SU-DHL-6 (cell line): Measurements from ENCODE around the gene NUP98.

Source experiments
- H2AFZ ChIP-seq: fragments of 200-600 bp; sonication (generic); 2 replicates; pipeline ENCODE4 v1.6.1; 2014; ENCODE audit warnings: low read depth, mild to moderate bottlenecking, moderate library complexity, mixed read lengths, antibody characterized with exemption, low read length; ENCODE audit not compliant: severe bottlenecking
- H3F3A ChIP-seq: fragments of 200-600 bp; shearing (Covaris generic); 2 replicates; pipeline ENCODE4 v1.6.0; 2016; ENCODE audit warnings: antibody characterized with exemption, mild to moderate bottlenecking; ENCODE audit not compliant: insufficient read depth
- H3K27ac ChIP-seq: fragments of 200-600 bp; sonication (generic); 2 replicates; pipeline ENCODE4 v1.5.1; 2016; ENCODE audit warnings: low read depth, mild to moderate bottlenecking, low read length, moderate library complexity, mixed read lengths
- H3K27me3 ChIP-seq: fragments of 200-600 bp; sonication (generic), shearing (Covaris generic); 2 replicates; pipeline ENCODE4 v1.6.0; 2014; ENCODE audit warnings: mild to moderate bottlenecking, low read length
- H3K36me3 ChIP-seq: fragments of 200-600 bp; sonication (generic); 2 replicates; pipeline ENCODE4 v1.6.1; 2014; ENCODE audit warnings: mild to moderate bottlenecking, low read length, mixed read lengths
- H3K4me2 ChIP-seq: fragments of 300-600, 200-600 bp; shearing (Covaris generic), sonication (generic); 2 replicates; pipeline ENCODE4 v1.6.0; 2014; ENCODE audit warnings: low read length, low read depth, mild to moderate bottlenecking; ENCODE audit not compliant: poor library complexity, severe bottlenecking
- H3K4me3 ChIP-seq: fragments of 200-600 bp; sonication (generic); 2 replicates; pipeline ENCODE4 v1.5.1; 2014; ENCODE audit warnings: antibody characterized with exemption, low read length, mild to moderate bottlenecking, mixed read lengths; ENCODE audit not compliant: insufficient read depth, poor library complexity, severe bottlenecking
- H3K79me2 ChIP-seq: fragments of 200-600 bp; sonication (generic); 2 replicates; pipeline ENCODE4 v1.6.1; 2014; ENCODE audit warnings: mild to moderate bottlenecking, low read length, moderate library complexity; ENCODE audit not compliant: insufficient read depth
- H3K9ac ChIP-seq: fragments of 200-600 bp; sonication (generic); 2 replicates; pipeline ENCODE4 v1.7.0; 2014; ENCODE audit warnings: mild to moderate bottlenecking, low read length
- H3K9me2 ChIP-seq: fragments of 200-600 bp; sonication (generic); replicated peaks from 2 replicates; pipeline ENCODE4 v1.6.1; 2014; ENCODE audit warnings: low read length; ENCODE audit not compliant: insufficient read depth
- H3K9me3 ChIP-seq: fragments of 200-600 bp; sonication (generic); 2 replicates; pipeline ENCODE4 v1.6.1; 2014; ENCODE audit warnings: low read length, mixed read lengths; ENCODE audit not compliant: insufficient read depth
- H4K20me1 ChIP-seq: fragments of 200-600 bp; sonication (generic); 2 replicates; pipeline ENCODE4 v1.6.1; 2014; ENCODE audit warnings: low read depth, mild to moderate bottlenecking, antibody characterized with exemption, low read length, moderate library complexity, mixed read lengths
- EZH2phosphoT487 ChIP-seq: fragments of 200-600 bp; sonication (generic), shearing (Covaris generic); conservative IDR thresholded peaks from 2 replicates; pipeline ENCODE4 v1.6.1; 2018; ENCODE audit warnings: mild to moderate bottlenecking, antibody characterized with exemption, low read length, moderate library complexity, mixed read lengths
- TF ChIP-seq, protein P1 (sequence below): fragments of 200-600 bp; sonication (generic); IDR thresholded peaks from one replicate; pipeline ENCODE4 v1.5.1; 2017; ENCODE audit warnings: antibody characterized with exemption, mild to moderate bottlenecking, low read length, moderate library complexity; ENCODE audit not compliant: insufficient read depth, poor library complexity, severe bottlenecking

The NUP98 gene

DNA sequence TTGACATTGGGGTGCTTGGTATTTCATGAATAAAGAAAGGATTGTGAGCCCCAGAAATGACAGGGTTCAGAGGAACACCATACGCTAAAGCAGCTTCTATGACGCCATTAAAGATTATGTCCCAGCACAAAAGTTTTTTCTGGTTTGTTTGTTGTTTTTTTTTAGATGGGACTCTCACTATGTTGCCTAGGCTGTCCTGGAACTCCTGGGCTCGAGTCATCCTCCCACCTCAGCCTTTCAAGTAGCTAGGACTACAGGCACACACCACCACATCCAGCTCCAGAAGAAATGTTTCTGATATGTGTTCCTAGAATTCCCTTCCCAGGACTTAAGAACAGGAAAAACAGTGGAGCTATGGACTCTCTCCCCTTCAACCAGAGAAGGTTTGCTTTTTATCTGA is 46.0 kb upstream of the NUP98 start:
- no peak overlapping the region for H3K27ac ChIP-seq
- no peaks in the 10 kb centered on the region for H3K36me3 ChIP-seq
- no peak overlapping the region for H3K9ac ChIP-seq
- H3K9me3 ChIP-seq: no peaks in the 10 kb centered on the region
- H3K4me2 ChIP-seq: no peak overlapping the region
- TF ChIP-seq EZH2phosphoT487: no peak
- TF ChIP-seq, protein P1, sequence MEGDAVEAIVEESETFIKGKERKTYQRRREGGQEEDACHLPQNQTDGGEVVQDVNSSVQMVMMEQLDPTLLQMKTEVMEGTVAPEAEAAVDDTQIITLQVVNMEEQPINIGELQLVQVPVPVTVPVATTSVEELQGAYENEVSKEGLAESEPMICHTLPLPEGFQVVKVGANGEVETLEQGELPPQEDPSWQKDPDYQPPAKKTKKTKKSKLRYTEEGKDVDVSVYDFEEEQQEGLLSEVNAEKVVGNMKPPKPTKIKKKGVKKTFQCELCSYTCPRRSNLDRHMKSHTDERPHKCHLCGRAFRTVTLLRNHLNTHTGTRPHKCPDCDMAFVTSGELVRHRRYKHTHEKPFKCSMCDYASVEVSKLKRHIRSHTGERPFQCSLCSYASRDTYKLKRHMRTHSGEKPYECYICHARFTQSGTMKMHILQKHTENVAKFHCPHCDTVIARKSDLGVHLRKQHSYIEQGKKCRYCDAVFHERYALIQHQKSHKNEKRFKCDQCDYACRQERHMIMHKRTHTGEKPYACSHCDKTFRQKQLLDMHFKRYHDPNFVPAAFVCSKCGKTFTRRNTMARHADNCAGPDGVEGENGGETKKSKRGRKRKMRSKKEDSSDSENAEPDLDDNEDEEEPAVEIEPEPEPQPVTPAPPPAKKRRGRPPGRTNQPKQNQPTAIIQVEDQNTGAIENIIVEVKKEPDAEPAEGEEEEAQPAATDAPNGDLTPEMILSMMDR: no peak
- H3K79me2 ChIP-seq: peaks cover 23% of the 10 kb centered on the region
- H3K4me3 ChIP-seq: no peak overlapping the region
- H4K20me1 ChIP-seq: no peaks in the 10 kb centered on the region; the same call in 1 of the 2 replicates
- peaks cover 14% of the 10 kb centered on the region for H3F3A ChIP-seq
- no peaks in the 10 kb centered on the region for H3K9me2 ChIP-seq
- H3K27me3 ChIP-seq: no peaks in the 10 kb centered on the region
- no peak overlapping the region for H2AFZ ChIP-seq

DNA sequence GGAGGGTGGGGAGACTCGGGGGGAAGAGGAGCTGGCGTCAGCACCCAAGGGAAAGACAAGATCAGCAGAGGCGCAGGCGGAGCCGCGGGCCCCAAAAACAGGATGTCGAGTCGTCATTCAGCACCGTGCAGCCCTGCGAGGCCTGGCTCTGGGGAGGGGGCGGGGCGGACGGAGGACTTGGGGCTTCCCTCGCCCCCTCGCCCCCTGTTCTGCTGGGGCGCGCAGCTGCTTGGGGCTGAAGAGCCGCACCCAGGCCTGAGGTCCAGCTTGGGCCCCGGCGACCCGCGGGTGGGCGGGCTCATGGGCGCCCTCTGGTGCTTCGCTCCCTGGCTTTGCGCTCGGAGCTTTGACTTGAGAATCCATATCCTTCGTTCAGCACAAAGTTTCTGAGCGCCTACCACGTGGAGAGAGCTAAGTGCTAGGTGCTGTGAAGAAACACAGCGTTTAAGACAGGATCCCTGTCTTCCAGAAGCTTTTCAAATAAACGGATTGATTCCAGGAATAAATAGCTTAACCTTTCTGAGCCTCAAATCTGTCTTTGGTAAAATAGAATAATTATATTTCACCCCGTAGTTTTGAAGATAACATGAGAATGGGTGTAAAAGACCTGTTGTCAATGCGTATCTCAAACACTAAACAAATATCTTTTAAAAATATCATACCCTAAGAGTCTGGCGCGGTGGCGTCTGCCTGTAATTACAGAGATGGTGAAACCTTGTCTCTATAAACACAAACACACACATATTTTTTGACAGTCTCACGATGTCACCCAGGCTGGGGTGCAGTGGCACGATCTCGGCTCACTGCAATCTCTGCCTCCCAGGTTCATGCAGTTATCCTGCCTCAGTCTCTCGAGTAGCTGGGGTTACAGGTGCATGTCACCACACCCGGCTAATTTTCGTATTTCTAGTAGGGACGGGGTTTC is 44.3 kb upstream of the NUP98 start:
- Histone ChIP-seq H3K27ac (peak overlapping the region; percentile 91), H3K79me2 (peaks cover 39% of the 10 kb centered on the region), H3K27me3 (no peaks in the 10 kb centered on the region)

DNA sequence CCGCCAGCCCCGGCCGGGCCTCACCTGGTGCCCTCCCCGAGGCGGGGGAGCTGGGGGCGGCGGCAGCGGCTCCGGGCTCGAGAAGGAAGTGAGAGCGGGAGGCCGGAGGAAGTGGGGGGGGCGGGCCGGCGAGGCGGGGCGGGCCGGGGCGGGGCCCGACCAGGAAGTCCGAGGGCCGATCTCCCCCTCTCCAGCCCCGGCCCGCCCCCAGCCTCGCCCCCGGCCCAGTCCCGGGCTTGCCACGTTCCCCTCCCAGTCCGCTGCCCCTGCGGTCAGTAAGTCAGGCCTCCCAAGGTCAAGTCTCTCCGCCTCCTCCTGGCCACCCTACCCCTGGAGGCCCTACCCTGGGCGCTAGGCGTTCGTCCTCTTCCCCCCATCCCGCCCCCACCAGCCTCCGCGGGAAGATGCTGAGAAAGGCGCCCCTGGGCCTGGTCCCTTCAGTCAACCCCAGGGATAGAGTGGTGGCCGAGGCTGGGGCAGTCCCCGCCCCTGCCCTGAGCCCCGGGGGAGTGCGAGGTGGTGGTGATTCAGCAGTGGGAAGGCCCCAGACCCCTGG is 43.6 kb upstream of the NUP98 start, which contains the start of gene RHOG:
Gene RHOG, minus strand, starts transcription at position 90 of the 556 bp plus-strand sequence. CDS start 12,821 bp downstream, outside the sequence.
- peaks cover 46% of the 10 kb centered on the region for H3K79me2 ChIP-seq
- H3K36me3 ChIP-seq: no peaks in the 10 kb centered on the region
- H3K4me3 ChIP-seq: peak within 1 kb of the TSS; percentile 74
- H3K9me2 ChIP-seq: no peaks in the 10 kb centered on the region
- H3K9ac ChIP-seq: peak within 1 kb of the TSS; percentile 83
- no peaks in the 10 kb centered on the region for H3K9me3 ChIP-seq
- no peaks in the 10 kb centered on the region; the same call in 1 of the 2 replicates for H4K20me1 ChIP-seq
- H3K4me2 ChIP-seq: peak within 1 kb of the TSS; percentile 82
- H3F3A ChIP-seq: peaks cover 14% of the 10 kb centered on the region
- H3K27me3 ChIP-seq: no peaks in the 10 kb centered on the region
- H3K27ac ChIP-seq: peak within 1 kb of the TSS; percentile 91
- no peak for TF ChIP-seq EZH2phosphoT487
- TF ChIP-seq, protein P1: no peak
- peak within 1 kb of the TSS; percentile 96 for H2AFZ ChIP-seq

More for the DNA sequence above, 44.3 kb upstream of the NUP98 start:
- Histone ChIP-seq H3K9me2 (no peaks in the 10 kb centered on the region), H3K9ac (peak overlapping the region; percentile 83), H4K20me1 (no peaks in the 10 kb centered on the region; the same call in 1 of the 2 replicates), H3F3A (peaks cover 14% of the 10 kb centered on the region), H3K9me3 (no peaks in the 10 kb centered on the region), H3K4me2 (peak overlapping the region; percentile 77), H2AFZ (peak overlapping the region; percentile 96), H3K4me3 (peak overlapping the region; percentile 74), H3K36me3 (no peaks in the 10 kb centered on the region)
- TF ChIP-seq EZH2phosphoT487: no peak
- TF ChIP-seq, protein P1: peak; percentile 93
